ENCODE measurements around the gene DGAT2L6.

DGAT2L6 gene

Small RNA genes lying within 50 kb of the gene (small RNA-seq; reads per million reads assigned to genes)
- gene RNA5SP507 (ENCODE audit: insufficient read depth) = 0.90 reads per million

Measured in mesendoderm (in vitro differentiated cells).